Stimulated activated CD8-positive, alpha-beta memory T cell treated with anti-CD3 and anti-CD28 coated beads, Interleukin-12 subunit alpha, Interleukin-12 subunit beta, amount 100 ng/mL, for 24 hours (primary cell): ENCODE data around the gene ZNF700.
"Not testable (repeated sequence)": the region's sequence is repeated elsewhere in the genome, so short reads cannot be mapped to it uniquely, and the experiment has no call there.

Experiments used
- DNase-seq: peaks from one replicate; pipeline ENCODE4 v3.0.0-alpha.2; 2020; ENCODE audit errors: extremely low read depth

The ZNF700 gene

GRCh38 chr19:11924886-11925650, at the start of gene ZNF700:
ZNF700 (plus strand) TSS chr19:11925107; CDS start chr19:11925211, 104 bp downstream.
- peak; percentile 87 for DNase-seq

- DNase-seq: not testable (repeated sequence)
Observed at GRCh38 chr19:11879687-11880266, 45.1 kb upstream of the ZNF700 start.

- no peak for DNase-seq
Observed at GRCh38 chr19:11880598-11880997, 44.3 kb upstream of the ZNF700 start.

- no peak for DNase-seq
Observed at GRCh38 chr19:11881151-11881800, 43.6 kb upstream of the ZNF700 start.

- no peak for DNase-seq
Observed at GRCh38 chr19:11882606-11883005, 42.3 kb upstream of the ZNF700 start.

GRCh38 chr19:11887234-11887610, 37.7 kb upstream of the ZNF700 start:
- DNase-seq: no peak

- peak; percentile 32 for DNase-seq
Observed at GRCh38 chr19:11887611-11888531, 37.0 kb upstream of the ZNF700 start, which contains the start of gene ZNF69. ZNF69 (plus strand) TSS chr19:11887782; CDS start chr19:11887924, 142 bp downstream.

GRCh38 chr19:11889901-11890300, 35.0 kb upstream of the ZNF700 start:
- DNase-seq: not testable (repeated sequence)

- no peak for DNase-seq
Observed at GRCh38 chr19:11890634-11891033, 34.3 kb upstream of the ZNF700 start.

GRCh38 chr19:11894851-11895250, 30.1 kb upstream of the ZNF700 start:
- DNase-seq: no peak

- no peak for DNase-seq
Observed at GRCh38 chr19:11902228-11902627, 22.7 kb upstream of the ZNF700 start.

GRCh38 chr19:11905928-11906327, 19.0 kb upstream of the ZNF700 start:
- DNase-seq: no peak

GRCh38 chr19:11911937-11912336, 13.0 kb upstream of the ZNF700 start:
- not testable (repeated sequence) for DNase-seq

- not testable (repeated sequence) for DNase-seq
Observed at GRCh38 chr19:11914417-11915051, 10.4 kb upstream of the ZNF700 start.

- no peak for DNase-seq
Observed at GRCh38 chr19:11921852-11922495, 2.9 kb upstream of the ZNF700 start.

GRCh38 chr19:11925651-11926187, 812 bp downstream of the ZNF700 start:
- DNase-seq: not testable (repeated sequence)

- DNase-seq: no peak
Observed at GRCh38 chr19:11927227-11927626, 2.3 kb downstream of the ZNF700 start.

GRCh38 chr19:11931051-11931450, 6.1 kb downstream of the ZNF700 start:
- no peak for DNase-seq

GRCh38 chr19:11931513-11931912, 6.6 kb downstream of the ZNF700 start:
- no peak for DNase-seq

GRCh38 chr19:11935829-11936228, 10.9 kb downstream of the ZNF700 start:
- DNase-seq: not testable (repeated sequence)
